NCI-H1048 (cell line): Measurements from ENCODE around the gene HYOU1.
"Not testable (repeated sequence)": the region's sequence is repeated elsewhere in the genome, so short reads cannot be mapped to it uniquely, and the experiment has no call there.

Source experiments
- DNase-seq: peaks from one replicate; lab custom pipeline; 2025; lab: John Stamatoyannopoulos, UW

HYOU1 gene

DNA sequence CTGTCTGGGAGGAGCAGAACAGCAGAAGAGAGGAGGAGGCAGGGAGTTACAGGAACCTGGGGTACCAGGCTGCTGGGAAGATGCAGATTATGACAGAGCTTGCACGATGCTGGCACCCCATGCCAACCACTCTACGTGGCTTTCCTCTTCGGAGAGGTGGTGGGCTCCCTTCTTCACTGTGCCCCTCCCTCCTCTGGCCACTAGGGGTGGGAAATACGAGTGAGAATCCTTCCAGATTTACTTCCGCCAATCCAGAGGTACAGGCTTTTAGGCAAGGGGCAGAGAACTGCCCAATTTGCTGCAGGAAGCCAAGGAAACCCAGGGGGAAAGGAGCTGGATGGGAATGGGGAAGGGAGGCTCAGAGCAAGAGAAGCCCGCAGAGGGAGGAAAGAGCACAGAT, 12.3 kb downstream of the HYOU1 start:
- no peak for DNase-seq

DNA sequence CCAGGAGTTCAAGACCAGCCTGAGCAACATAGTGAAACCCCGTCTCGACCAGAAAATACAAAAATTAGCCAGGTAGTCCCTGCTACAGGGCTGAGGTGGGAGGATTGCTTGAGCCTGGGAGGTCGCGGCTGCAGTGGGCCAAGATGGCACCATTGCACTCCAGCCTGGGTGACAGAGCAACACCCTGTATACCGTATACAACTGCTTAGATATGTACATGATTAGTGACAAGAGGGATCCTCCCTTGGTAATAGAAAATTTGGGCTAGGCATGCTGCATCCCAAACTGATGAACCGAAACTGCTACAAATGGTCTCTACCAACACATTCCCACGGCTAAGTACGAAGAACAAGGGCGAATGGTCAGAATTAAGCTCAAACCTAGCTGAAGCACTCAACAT, 14.1 kb downstream of the HYOU1 start:
- DNase-seq: no peak

DNA sequence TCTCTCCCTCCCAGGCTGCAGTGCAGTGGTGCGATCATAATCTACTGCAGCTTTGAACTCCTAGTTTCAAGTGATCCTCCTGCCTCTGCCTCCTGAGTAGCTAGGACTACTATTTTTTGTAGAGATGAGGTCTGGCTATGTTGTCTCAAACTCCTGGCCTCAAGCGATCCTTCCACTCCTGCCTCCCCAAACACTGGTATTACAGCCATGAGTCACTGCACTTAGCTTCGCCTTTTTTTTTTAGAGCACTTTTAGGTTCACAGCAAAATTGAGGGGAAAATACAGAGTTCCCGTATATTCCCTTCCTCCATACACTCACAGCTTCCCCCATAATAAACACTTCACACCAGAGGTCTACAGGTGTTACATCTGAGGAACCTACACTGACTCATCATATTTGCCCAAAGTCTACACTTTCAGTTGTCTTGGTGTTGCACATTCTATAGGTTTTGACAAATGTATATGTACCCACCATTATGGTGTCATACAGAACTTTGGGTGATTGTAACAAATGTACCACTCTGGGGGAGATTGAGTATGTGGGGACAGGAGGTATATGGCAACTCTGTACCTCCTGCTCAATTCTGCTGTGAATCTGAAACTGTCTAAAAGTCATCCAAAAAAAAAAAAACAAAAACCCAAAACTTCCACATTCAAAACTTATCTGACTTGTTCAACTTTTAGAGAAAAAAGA, 15.0 kb downstream of the HYOU1 start:
- DNase-seq: no peak

DNA sequence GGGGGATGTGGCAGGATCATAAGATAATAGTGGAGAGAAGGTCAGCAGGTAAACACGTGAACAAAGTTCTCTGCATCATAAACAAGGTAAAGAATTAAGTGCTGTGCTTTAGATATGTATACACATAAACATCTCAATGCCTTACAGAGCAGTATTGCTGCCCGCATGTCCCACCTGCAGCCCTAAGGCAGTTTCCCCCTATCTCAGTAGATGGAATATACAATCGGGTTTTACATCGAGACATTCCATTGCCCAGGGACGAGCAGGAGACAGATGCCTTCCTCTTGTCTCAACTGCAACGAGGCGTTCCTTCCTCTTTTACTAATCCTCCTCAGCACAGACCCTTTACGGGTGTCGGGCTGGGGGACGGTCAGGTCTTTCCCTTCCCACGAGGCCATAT, 17.5 kb downstream of the HYOU1 start:
- not testable (repeated sequence) for DNase-seq

DNA sequence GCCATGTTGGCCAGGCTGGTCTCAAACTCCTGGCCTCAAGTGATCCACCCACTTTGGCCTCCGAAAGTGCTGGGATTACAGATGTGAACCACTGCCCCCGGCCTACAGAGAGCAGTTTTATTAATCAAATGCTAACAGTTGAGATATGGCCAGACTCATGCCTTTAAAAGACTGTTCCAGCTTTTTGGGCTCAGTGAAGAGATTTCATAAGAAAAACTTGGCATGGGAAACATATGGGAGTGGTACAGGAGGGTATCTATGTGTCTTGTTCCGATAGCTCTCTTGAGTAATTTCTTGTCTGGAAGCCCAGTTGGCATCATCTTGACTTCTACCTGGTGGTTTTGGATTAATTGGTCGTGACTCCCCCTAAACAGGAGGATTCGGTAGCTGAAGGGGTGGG, 18.1 kb downstream of the HYOU1 start:
- DNase-seq: no peak

DNA sequence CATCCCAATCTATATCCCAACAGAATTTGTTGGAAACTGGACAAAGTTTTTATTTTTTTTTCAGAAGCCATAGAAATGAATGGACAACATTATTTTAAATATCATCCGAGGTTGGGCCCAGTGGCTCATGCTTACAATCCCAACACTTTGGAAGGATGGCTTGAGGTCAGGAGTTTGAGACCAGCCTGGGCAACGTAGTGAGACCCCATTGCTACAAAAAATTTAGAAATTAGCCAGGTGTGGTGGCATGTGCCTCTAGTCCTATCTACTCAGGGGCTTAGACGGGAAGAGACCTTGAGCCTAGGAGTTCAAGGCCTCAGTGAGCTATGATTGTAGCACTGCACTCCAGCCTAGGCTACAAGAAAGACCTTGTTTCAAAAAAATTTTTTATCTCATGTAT, 22.2 kb downstream of the HYOU1 start:
- DNase-seq: no peak

DNA sequence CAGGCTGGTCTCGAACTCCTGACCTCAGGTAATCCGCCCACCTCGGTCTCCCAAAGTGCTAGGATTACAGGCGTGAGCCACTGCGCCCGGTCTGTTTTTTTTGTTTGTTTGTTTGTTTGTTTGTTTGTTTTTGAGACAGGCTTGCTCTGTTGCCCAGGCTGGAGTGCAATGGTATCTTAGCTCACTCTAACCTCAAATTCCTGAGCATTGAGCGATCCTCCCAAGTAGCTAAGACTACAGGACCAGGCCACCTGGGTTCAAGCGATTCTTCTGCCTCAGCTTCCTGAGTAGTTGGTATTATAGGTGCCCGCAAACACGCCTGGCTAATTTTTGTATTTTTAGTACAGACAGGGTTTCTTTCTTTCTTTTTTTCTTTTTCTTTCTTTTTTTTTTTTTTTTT, 23.6 kb downstream of the HYOU1 start:
- DNase-seq: not testable (repeated sequence)

DNA sequence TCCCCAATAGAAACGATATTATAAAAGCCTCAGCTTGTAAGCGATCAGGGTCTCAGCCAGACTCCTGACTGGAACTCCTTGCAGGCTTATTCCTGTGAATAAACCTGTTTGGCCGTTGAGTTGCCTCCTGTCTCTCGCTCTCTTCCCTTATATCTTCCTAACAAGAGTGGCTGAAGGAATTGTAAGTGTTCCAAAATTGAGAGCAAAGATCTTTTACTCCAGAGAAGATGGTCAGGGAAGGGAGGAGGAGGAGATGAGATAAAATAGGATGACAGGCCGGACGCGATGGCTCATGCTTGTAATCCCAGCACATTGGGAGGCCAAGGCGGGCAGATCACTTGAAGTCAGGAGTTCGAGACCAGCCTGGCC, 25.1 kb downstream of the HYOU1 start:
- DNase-seq: no peak

DNA sequence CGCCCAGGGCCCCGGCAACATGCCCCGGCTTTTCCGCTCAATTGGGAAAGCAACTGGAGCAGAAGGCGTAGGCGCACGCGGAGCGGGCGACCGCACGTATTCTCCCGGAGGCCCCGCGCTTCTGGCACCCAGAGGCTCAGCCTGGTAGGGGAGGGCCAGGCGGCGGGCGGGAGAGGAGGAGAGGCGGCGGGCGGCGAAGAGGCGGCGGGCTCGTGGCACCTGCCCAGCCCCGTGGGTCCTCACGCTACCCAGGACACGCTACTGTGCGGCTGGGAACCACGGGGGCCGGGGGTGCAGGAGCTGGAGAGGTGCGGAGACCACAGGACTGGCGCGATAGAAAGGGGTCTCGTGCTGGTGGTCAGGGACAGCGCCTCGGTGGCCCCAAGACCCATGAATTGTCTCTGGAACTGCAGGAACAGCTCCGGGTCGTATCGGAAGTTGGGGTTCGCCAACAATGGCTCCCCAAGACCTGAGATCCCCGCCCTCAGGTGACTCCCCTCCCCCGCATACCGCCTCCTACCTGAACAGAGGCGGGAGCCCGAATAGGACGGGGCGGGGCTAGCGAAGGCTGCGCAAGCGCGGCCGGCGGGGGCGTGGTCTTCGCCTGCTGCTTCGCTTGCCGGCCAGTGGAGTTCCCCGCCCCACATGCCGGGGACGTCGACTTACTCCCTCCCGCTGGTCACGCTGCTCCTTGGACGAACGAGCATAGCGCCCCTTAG, 26.5 kb downstream of the HYOU1 start, which contains the start of gene SLC37A4:
SLC37A4 (minus strand) TSS at position 549 of the 719 bp plus-strand sequence.
- peak; percentile 94 for DNase-seq

DNA sequence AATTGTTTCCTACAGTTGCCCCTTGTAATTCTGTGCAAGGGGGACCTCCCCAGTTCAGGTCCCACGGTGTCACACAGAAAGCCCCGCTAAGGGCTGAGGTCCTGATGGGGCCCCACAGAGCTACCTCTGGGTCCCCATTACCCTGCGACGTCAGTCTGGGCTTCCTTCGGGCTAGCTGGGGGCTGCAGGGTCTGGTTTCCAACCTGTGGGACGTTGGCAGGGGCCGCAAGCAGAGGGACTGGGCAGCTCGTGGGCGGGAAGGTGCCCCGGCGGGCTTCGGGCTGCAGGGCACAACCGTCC, 27.0 kb downstream of the HYOU1 start:
- DNase-seq: no peak

DNA sequence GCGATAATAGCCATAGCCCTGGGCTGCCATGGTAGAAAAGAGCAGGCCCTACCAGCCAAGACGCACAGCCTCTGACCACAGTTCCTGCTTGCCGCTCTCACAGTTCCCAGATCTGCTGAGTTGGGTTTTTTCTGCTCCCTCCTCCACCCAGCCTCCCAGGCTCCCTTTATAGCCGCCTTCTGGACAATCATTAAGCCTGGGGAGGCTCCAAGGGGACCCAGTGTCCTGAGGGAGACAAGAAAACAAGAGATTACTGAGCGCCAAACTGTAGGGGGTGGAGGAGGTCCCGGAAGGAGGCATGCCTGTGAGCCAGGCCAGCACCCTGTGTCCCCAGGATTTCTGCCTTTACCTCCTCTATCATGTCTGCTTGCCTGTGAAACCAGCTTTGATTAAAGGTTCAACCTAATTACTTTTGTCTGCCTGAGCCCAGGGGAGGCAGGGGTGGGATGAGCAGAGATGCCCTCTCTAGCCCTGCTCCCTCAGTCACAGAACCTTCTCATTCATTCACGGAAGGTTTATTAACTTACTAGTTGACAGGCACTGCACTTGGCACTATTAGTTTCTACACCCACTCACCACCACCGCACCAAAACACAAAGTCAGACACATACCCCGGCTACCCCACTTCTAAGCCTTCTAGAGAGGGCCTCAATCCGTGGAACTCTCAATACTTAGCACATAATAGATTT, 27.5 kb downstream of the HYOU1 start:
- no peak for DNase-seq

DNA sequence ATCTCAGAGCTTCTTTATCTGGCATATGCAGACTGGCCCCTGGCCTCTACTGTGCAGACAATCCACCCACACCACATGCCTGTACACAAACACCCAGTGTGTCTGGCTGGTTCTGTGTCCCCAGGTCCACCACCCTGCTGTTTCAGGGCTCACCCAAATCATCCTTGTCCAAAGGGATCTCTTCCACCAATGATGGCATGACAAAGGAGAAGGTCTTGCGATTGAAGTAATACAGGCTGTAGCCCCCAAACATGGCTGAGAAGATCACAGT, 28.0 kb downstream of the HYOU1 start:
- no peak for DNase-seq

DNA sequence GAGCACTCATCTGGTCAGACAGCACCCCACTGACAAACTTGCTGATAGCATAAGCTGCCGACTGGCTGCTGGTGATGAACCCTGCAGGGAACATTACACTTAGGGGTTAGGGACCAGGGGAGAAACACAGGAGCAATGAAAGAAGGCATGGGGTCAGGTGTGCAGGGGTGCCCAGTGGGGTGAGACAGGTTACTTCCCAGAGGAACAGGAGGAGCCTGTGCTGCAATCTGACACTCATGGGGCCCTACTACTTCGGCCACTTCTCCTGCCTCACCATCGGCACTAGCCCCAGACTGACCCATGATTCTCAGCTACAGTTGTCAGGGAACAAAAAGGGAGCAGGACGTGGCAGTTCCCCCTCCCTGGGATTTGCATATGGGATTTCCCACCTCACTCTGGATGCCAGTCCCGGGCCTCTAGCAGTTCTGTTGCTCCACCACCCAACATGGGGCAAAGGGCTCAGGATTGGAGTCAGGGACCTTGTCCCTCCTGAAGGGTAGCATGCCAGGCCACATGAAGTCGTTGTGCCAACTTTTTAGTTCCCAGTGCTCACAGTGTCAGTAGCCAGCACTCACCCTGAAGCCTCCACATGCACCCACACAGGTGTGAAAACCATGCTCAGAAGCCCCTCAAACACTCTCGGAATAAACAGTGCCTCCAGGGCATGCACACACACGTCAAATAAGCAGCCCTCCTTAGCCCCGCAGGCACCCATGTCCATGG, 28.5 kb downstream of the HYOU1 start:
- no peak for DNase-seq

DNA sequence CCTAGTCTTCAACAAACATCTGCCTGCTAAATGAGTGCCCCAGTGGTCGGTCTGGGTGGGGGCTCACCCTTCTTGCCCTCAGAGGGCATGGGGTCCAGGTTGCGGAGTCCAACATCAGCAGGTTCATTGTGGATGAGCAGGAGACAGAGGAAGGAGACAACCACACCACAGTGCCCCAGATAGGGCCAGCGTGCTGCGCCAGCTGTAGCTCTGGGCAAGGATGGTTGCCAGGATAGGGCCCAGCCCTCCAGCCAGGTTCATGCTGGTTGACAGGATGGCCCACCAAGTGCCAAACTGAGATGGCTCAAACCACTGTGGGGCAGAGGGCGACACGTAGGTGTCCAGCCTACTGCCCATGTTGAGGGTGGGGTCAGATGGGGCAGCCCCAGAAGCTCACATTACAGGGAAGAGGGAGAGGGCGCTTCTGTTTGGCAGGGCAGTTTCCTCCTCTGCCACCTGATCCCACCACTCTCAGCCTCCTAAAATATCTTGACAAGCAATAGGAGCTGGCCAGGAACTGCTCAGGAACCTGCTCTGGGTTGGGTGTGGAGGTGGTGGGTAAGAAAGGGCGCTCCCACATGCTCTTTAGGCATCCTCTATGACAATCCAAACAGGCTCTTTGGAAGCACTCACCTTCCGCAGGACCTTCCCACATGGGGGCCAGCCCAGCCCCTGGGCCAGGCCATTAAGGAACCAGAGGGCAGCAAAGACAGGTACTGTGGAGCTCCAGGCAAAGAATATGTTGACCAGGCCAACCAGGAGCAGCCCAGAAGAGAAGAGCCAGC, 29.3 kb downstream of the HYOU1 start:
- no peak for DNase-seq

DNA sequence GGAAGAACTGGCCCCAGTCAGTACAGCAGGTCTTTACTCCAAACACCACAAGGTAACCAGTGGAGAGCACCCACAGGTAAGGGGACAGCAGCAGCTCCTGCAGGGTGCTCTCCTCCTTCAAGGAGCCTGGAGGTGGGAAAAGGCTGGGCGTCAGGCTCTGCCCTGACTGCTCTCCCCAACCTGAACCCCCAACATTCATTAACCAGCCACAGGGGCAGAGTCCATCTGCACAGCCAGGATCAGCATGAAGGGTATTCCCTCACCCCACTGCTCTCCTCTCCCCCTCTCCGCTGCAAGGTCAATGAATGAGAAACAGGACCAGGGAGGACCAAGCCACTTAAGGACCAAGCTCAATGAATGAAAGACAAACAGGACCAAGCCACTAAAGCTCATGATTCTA, 30.0 kb downstream of the HYOU1 start:
- DNase-seq: no peak

DNA sequence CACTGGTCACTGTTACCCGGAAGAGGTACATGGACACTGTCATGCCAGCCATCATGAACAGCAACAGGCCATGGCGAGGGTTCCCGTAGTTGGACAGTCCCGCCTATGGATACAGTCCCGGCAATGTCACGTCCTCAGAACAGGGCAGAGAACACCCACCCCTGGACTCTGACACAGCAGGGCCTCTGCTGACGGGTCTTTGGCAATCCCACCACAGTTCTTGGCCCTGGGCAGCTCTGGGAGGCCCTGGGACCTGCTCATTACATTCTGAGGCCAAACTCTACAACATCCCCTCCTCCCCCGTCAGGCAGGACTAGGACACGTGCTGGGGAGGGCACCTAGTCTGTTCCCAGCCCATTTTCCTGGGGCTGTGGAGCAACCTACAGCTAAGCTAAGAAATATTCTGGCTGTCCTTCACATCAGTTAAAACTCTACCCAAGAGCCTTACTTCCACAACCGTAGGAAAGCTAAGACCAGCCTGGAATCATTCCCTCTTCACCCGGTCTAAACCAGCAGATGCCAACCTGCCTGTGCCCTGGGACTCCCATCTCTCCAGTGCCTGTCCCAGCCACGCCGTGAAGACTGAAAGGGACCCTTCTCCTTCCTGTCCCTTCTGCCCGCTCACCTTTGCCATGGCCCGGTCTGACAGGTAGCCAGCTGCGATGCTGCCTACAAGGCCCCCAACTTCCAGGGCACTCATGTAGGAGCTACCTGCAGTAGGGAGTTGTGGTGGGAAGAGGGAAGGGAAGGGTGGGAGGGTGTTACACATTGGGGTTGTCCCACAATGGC, 30.8 kb downstream of the HYOU1 start:
- no peak for DNase-seq

DNA sequence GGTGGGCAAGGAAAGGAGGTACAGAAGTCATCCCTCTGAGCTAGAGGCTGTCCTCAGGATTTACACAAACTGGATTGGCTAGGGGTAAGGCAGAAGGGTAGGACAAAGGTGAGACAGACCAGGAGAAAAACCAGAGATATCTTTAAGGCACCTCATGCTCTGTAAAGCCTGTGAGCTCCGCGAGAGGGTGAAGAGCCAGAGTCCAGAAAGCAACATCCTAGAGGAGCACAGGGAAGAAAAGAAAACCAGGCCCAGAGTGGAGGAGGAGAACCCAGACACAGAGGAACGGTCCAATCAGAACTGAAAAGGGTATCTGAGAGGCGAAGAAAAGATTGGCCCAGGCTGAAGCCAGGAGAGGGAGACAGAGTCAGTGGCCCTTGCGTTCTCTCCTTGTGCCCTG, 31.5 kb downstream of the HYOU1 start:
- no peak for DNase-seq

DNA sequence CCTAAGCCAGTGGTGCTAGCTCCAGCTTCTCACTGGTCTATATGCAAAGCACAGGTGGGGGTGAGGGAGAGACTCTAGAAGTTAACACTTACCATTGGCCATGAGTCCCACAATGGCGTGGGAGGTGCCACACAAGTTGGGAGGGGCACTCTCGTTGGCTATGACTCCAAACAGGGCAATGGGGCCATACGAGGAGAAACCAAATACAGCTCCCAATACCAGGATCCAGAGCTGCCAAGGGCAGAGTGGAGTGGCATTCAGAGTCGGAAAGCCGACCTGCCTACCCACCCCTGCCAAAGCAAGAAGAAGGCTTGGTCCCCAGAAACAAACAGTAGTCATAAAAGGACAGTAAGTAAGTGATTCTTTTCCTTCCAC, 31.9 kb downstream of the HYOU1 start:
- no peak for DNase-seq

DNA sequence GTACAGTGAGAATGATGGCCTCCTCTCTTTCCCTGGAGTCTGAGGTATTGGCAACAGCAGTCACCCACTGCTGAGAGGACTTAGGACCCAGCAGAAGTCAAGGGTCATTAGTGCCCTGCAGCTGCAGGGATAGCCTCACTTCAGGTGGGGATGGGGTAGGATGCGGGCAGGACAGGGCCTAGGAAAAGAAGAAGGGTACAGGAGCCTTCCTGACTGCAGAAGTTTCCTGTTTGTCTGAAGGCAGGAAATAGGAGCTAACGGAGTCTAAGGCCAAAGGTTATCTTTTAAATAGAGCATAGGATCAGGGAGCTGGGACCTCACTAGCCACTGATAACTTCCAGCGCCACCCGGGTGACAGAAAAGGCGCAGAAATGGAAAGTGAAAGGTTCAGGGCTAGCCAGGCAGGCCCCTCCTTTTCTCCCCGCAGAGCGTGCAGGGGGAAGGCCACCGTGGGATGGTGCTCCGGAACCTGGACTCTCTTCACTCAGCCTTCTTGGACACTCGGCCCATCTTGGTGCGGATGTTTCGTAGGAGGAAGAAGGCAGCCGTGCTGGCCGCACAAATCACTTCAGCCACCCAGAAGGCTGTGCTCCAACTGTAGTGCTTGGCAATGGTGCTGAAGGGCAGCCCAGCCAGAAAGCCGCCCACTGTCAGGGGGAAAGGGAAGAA, 32.4 kb downstream of the HYOU1 start:
- DNase-seq: no peak

DNA sequence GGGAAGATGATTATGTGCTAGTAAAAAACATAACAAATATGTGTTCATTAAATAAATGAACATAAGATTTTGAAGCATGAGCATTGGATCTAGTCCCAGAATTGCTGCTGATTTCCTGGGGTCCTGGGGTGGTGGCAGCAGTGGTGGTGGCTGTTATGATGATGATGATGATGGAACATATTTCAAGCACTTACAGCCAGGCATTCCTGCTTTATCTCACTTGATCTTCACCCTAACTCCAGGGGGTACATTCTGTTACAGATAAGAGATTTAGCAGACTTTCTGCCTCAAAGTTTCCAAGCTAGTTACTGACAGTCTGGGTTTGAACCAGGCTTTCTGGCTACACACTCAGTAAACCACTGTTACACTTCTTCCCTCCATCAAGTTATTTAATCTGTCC, 33.3 kb downstream of the HYOU1 start:
- no peak for DNase-seq

DNA sequence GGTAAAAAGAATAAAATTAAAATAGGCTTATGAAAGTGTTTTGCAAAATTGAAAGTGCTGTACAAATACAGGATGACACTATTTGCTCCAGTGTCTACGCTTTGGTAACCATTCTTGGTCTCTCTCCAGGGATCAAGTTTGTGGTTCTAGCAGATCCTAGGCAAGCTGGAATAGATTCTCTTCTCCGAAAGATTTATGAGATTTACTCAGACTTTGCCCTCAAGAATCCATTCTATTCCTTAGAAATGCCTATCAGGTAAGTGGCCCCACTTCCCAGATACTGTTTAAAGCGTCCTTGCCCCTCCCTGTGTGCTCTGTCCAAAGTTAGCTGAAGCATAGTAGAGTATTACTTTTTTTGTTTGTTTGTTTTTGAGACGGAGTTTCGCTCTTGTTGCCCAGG, 35.4 kb downstream of the HYOU1 start:
- no peak for DNase-seq
